MM.1S (cell line): ENCODE measurements around the gene FHIT.

Source experiments
- CTCF ChIP-seq: fragments of 300-600 bp; sonication (generic); IDR thresholded peaks from 2 replicates; pipeline ENCODE4 v1.5.1; 2016; ENCODE audit warnings: antibody characterized with exemption, low read length, mixed read lengths
- EZH2 ChIP-seq: fragments of 300-600 bp; sonication (generic); optimal IDR thresholded peaks from 2 replicates; pipeline ENCODE3; 2017; ENCODE audit warnings: low read depth, mild to moderate bottlenecking, antibody characterized with exemption, low read length, mixed read lengths
- EZH2phosphoT487 ChIP-seq: fragments of 300-600 bp; sonication (generic); IDR thresholded peaks from 2 replicates; pipeline ENCODE4 v1.6.1; 2018; ENCODE audit warnings: antibody characterized with exemption, low read length

GRCh38 chr3:59816312-59816711 is 1434.9 kb downstream of the FHIT start:
- TF ChIP-seq CTCF, result no peak
- TF ChIP-seq EZH2, result no peak
- no peak for TF ChIP-seq EZH2phosphoT487
